NCI-H69 (cell line): Measurements from ENCODE around the gene YDJC.
"Not testable (repeated sequence)": the region's sequence is repeated elsewhere in the genome, so short reads cannot be mapped to it uniquely, and the experiment has no call there.

Experiments
- DNase-seq: peaks from one replicate; lab custom pipeline; 2025; lab: John Stamatoyannopoulos, UW

The YDJC gene, protein sequence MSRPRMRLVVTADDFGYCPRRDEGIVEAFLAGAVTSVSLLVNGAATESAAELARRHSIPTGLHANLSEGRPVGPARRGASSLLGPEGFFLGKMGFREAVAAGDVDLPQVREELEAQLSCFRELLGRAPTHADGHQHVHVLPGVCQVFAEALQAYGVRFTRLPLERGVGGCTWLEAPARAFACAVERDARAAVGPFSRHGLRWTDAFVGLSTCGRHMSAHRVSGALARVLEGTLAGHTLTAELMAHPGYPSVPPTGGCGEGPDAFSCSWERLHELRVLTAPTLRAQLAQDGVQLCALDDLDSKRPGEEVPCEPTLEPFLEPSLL

DNA sequence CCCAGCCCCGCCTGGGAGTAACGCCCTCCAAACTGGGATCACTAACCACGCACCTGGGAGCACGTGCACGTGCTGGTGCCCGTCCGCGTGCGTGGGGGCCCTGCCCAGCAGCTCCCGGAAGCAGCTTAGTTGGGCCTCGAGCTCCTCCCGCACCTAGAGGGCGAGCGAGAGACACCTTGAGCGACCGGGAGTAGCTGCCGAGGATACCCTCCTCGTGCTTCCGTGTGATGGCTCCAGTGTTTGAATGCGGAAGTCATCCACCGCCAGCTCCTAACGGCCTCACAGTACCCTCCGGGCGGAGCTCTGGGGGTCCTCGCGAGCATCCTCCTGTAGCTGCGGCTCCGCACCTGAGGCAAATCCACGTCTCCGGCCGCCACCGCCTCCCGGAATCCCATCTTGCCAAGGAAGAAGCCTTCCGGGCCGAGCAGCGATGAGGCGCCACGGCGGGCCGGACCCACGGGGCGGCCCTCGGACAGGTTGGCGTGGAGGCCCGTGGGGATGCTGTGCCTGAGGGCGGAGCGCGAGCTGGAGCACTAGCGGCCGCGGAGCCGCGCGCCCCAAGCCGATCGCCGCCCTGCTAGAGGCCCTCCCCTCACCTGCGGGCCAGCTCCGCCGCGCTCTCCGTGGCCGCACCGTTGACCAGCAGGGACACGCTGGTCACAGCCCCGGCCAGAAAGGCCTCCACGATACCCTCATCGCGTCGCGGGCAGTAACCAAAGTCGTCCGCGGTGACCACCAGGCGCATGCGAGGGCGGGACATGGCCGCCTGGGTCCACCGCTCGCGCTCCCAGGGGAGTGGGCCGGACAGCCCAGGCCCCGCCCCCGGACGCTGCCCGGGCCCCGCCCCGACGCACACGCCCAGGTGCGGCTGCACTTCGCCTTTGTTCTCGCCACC lies at the start of gene YDJC:
Gene YDJC (minus strand): TSS at position 768 of the 895 bp plus-strand sequence. CDS start 8 bp downstream, at position 760.
- peak; percentile 97 for DNase-seq

DNA sequence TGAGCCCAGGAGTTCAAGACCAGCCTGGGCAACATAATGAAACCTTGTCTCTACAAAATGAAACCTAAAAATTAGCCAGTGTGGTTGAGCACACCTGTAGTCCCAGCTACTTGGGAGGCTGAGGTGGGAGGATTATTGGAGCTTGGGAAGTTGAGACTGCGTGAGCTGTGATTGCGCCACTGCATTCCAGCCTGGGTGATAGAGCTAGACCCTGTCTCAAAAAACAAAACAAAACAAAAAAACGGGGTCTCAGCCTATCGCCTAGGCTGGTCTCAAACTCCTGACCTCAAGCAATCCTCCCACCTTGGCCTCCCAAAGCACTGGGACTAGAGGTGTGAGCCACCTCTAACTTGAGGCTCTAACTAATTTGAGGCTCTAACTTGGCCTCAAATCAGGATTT lies 49.6 kb upstream of the YDJC start:
- DNase-seq = no peak

DNA sequence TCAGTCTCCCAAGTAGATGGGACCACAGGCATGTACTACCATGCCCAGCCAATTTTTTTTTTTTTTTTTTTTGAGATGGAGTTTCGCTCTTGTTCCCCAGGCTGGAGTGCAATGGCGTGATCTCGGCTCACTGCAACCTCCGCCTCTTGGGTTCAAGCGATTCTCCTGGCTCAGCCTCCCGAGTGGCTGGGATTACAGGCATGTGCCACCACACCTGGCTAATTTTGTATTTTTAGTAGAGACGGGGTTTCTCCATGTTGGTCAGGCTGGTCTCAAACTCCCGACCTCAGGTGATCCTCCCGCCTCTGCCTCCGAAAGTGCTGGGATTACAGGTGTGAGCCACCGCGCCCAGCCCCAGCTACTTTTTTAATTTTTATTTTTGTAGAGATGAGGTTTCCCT lies 49.0 kb upstream of the YDJC start:
- DNase-seq = not testable (repeated sequence)

DNA sequence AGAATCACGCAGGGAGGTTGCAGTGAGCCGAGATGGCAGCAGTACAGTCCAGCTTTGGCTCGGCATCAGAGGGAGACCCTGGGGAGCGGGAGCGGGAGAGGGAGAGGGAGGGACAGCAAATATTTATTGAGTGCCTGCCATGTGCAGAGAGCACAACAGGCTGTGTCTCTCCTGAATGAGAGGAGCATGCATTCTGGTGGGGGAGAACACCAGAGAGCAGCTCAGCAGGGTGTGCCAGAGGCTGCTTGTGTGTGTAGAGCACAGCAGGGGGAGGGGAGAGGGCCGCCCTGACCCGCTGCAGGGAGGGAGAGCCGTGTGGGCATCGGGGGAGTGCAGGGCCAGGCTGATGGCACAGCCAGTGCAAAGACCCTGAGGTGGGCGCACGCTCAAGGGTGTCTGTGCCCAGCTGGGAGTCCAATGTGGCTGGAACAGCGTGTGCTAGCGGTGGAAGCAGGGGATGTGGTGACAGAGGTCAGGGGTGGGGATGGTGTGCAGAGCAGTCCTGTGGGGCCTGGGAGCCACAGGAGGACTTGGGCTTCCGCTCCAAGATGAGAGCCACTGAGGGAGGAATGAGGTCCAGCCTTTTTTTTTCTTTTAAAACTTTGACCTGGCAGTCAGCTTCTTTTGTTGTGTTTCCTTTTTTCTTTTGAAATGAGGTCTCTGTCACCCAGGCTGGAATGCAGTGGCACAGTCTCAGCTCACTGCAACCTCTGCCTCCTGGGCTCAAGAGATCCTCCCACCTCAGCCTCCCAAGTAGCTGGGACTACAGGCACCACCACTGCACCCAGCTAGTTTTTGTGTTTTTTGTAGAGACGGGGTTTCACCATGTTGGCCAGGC lies 48.0 kb upstream of the YDJC start:
- peak; percentile 98 for DNase-seq

DNA sequence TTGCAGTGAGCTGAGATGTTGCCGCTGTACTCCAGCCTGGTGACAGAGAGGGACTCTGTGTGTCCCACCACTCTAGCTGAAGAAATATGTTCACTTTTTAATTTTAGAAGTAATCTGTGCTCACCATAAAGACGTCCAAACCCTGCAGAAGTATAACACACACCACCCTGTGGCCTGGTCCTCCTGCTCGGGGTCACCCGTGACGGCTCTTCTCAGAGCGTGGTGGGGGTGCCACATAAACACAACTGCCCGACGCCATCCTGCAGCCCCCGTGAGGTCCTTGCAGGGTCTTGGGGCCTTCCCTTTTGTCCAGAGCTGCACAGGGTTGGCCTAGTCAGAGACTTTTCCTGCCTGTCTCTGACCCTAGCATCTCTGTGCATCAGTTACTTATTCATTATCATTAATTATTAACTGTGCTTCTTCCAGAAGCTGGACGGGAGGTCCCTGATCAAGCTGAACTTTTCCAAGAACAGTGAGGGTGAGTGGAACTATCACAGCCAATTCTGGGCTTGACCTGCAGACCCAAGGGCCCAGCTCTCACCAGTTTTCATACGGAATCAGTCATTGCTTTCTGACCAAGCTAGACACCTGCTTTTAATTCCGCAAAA lies 44.9 kb upstream of the YDJC start:
- no peak for DNase-seq

DNA sequence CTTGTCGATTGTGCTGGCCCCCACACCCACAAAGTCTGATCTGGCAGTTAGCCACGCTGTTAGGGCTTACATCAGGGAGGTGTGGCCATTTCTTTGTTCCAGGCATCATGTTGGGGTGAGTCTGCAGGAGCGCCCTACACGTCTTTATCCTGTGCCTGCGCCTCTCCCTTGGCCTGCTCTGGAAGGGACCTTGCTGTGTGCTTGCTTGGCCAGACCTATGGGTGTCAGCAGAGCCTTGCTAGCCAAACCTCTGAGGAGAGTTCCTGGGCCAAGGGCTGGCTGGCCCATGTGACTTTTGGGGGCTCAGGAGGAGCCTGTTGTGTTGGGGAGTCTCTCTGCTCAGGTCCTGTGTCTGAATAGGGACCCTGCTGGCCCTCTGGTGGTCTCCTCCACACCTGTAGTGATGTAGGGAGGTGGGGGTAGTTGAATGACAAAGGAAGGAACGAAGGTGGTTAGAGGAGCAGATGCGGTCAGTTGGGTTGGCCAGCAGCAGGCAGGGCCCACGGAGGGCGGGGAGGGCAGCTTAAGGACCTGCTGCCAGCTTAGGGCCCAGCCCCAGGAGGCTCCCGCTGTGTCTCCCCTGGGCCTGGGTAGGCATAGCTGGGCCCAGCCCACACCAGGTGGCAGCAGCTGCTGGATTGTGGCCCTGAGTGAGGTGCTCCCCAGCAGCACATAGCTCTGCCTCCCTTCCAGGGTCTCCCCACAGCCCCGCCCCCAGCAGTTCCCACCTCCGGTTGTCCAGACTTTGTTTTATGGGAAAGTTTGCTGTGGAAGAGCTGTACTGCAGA lies 43.9 kb upstream of the YDJC start:
- DNase-seq = no peak

DNA sequence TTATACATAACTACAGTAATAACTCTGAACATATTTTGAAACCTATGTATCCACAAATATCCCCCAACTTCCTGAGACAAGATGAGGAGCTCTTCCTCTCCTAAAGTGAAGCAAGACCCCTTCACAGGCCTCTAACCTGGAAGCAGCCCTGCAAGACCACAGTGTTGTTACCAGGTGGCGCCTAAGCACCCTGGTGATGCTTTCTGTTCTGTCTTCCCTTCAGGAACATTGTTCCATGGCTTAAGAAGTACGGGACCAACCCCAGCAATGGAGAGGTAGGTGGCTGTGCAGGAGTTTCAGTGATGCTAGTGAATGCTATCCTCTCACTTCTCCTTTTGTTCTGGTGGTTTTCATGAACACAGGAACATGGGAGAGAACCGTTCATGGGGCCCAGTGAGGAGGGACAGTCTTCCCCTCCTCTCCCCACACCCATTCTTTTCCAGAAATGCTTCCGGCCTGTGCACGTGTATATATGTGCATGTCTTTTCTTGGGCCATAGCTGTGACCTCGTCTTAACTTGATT lies 42.3 kb upstream of the YDJC start:
- DNase-seq = no peak

DNA sequence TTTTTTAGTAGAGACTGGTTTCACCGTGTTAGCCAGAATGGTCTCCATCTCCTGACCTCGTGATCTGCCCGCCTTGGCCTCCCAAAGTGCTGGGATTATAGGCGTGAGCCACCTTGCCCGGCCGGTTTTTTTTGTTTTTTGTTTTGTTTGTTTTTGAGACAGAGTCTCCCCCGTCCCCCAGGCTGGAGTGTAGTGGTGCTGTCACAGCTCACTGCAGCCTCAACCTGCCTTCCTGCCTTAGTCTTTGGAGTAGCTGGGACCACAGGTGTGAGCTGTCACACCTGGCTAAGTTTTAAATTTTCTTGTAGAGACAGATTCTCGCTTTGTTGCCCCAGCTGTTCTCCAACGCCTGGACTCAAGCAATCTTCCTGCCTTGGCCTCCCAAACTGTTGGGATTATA lies 39.2 kb upstream of the YDJC start:
- no peak for DNase-seq

DNA sequence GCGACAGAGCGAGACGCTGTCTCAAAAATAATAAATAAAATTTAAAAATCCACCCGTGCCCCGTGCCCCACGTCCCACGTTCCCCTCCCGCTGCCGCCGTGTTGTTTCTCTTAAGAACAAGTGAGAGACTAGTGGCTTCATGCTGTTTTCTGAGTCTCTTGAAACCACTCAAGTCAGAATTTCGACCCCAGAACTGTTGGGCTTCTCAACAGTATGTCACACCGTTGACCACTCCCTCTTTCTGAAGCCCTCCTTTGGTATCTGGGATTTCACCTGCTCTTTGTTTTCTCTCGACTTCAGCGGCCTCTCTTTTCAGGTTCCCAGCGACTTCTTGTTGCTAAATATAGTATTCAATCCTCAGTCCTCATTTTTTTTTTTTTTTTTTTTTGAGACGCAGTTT lies 37.0 kb upstream of the YDJC start:
- peak; percentile 25 for DNase-seq

DNA sequence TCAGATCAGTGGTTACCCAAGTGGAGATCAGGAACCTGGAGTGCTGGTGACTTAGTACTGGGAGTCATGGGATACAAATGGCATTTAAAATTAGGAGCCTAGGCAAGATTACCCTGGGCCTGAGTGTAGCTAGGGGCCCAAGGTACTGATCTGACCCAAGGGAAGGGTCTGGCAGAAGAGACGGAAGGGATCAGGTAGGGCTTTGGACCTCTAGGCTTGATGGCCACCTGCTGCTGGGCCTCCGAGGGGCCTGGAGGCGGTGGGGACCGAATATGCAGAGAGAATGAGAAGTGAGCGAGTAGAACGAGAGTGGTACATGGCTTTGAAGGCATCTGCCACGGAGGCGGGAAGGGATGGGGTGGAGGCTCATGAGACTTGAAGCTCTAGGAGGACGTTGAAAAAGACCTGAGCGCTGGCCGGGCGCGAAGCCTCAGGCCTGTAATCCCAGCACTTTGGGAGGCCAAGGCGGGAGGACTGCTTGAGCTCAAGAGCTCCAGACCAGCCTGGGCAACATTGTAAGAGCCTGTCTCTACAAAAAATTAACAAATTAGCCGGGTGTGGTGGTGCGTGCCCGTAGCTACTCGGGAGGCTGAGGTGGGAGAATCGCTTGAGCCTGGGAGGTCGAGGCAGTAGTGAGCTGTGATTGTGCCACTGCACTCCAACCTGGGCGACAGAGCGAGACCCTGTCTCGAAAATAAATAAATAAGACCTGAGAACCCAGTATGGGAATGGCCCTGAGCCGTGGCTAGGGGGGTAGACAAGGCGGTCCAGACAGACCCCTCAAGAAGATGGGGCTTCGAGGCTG lies 35.4 kb upstream of the YDJC start:
- no peak for DNase-seq

DNA sequence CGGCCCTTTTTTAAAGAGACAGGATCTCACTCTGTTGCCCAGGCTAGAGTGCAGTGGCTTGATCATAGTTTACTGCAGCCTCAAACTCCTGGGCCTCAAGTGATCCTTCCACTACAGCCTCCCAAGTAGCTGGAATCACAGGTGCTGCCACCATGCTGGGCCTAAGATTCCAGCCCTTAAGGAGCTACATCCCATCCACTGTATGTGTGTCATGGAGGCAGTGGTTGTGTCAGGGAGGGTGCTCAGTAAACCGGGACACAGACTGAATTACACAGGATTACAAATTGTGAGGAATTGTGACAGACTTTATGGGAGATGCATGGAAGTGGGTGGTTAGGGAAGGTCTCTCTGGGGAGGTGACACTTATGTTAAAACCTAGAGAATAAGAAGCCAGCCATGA lies 33.9 kb upstream of the YDJC start:
- DNase-seq = no peak

DNA sequence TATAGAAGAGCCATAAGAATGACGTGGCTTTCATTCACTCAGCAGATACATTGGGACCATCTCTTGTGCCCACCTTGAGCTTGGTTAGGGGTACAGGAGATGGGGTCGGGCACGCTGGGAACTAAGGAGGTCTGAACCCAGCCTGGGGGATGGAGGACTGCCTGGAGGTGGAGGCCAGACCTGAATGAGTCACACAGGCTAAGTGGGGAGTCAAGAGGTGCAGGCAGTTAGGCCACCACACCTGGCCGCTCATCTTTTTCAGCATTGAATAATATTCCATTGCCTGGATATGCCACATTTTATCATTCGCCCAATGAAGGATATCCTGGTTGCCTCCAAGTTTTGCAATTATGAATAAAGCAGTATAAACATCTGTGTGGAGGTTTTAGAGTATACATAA lies 32.2 kb upstream of the YDJC start:
- no peak for DNase-seq

DNA sequence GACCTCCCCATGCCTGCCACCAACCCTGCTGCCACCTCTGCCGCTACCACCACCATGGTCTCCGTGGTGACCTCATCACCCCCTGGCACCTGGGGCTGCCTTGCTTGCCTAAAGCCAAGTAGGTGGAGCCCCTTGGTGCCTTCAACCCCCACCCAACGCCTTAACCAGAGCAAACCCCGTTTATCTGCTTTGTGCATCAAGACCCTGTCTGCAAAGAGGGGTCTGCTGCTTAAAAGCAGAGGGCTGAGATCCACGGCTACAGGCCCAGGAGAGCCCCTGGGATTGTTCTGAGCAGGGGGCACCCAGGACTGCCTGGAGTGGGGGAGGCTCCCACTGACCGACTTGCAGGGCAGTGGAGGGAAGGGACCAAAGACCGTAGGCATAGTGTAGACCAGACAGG lies 31.1 kb upstream of the YDJC start:
- DNase-seq = no peak

DNA sequence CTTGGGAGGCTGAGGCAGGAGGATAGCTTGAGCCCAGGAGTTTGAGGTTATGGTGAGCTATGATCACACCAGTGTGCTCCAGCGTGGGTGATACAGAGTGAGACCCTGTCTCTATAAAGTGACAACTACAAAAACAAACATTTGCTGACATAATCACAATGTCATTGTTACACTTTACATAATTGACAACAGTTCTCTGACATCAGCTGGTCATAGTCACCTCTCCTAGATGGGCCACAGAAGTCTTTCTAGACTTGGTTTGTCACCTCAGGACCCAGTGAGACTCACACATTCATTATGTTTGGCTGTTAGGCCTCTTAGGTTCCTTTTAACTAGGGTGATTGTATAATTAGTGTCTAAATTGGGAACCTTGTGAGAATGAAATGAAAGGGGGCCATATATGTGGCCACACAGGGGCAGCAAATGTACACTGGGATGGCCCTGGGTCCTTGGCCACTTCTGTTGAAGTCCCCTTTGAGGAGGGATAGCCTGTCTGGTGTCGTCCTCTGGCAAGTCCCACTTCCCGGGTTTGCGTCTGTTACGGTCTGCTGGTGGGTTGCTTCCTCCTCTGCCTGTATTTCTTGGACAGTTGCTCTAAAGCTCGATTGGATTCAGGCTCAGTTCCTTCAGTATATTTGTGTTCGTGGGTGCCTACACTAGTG lies 30.2 kb upstream of the YDJC start:
- peak; percentile 20 for DNase-seq

DNA sequence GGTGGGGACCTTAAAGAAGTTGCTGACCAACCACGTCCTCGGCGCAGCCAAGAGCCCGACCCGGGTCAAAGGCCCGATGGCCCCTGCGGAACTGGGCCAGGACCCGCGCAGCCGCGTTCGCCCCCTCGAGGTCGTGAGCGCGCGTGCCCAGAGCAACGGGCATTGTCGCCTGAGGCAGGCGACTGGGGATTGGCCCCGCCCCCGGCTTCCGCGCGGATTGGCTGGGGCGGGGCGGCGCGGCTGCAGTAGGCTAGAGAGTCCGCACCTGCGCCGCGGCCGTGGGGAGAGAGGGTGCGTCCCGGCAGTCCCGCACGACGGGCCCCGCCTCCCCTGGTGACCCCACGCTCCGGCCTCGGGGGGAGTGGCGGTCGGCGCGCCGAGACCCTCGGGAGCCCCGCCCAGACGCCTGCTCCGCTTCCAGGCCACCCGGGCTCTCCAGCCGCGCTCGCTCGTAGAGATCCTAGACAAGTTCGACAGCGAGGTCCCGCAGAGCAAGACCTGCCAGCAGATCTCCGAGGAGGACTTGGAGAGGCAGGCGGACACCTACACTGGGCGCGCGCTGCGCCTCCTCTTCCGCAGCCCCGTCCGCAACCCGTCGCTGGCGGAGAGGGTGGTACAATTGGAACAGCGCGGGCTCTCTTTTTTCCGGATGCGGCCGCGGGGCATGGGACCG lies 27.7 kb upstream of the YDJC start:
- DNase-seq = peak; percentile 96

DNA sequence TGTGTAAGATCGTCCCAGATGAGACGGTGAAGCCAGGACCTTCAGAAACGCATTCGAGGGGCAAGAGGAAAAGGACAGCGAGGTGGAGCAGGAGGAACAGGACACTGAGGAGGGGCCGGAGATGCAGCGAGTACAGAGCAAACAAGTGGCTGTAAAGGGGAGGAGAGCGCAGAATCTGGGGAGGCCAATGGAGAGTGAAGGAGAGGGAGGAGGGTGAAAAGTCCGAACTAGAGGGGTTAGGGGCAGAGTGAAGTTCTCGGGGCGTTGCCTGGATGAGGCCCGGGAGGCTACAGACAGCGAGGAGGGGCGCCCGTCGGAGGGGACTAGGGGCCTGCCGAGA lies 27.2 kb upstream of the YDJC start:
- DNase-seq = no peak

DNA sequence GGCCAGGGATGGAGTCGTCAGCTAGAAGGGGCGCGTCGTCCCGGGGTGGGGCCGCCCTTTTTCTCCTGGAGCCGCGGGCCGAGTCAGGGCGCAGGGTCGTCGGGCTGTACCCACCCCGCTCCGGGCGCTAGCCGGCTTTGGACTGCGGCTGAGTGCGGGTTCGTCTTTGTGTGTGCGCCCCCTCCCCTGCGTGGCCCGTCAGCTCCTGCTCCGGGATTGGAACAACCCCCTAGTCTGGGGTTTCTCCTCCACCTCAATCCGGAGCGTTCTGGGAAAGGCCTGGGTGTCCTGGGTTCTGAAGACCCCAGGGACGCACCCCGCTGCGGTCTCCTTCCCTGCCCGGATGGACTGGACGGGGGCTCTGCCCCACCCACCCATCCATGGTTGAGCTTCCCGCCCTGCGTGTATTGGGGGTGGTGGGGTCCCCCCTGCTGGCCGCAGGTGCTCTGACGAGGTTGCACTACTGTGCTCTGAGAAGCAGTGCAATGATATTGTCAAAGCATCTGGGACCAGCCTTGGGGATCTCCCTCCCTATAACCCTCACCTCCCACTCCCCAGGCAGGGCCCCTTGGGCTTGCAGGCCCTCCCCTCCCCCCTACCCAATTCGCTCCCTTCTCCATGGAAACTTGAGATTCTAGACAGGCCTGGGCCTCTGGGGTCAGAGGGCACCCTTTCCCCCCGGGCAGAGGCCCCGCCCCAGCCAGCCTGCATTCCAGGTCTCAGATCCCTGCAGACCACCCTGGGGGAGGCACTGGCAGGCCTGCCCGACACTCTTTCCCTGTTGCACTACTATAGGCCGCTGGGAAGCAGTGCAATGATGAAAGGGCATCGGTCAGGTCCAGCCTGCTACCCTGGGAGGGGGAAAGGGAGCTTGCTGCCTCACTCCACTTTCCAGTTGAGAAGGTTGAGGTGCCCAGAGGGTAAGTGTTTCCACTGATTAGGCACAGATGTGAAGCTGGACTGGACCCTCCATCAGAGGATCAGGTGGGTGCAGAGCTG lies 23.0 kb upstream of the YDJC start:
- peak; percentile 42 for DNase-seq
